Measurements from ENCODE around the gene GAB2.

Gene GAB2

GRCh38 chr11:78429209-78429608 lies 11.6 kb upstream of the GAB2 start:
- Histone ChIP-seq H3K4me1 (ENCODE audit: control insufficient read depth, insufficient read depth, low read length) (no peaks in the 10 kb centered on the region), H3K36me3 (ENCODE audit: control insufficient read depth in 2 of 2, insufficient read depth in 1 of 2, low read length in 2 of 2) (no peaks in the 10 kb centered on the region), H3K9me3 (ENCODE audit: control insufficient read depth, insufficient read depth, low read depth, low read length) (no peaks in the 10 kb centered on the region), H3K4me3 (ENCODE audit: low read depth, low read length) (no peak overlapping the region), H3K27ac (ENCODE audit: extremely low read depth, low read depth, low read length) (no peak overlapping the region)
- ChIA-PET POLR2A (no interaction called here), CTCF (interaction anchor here (1.9 to 5.5 kb wide), 3 partner anchors 9 to 201 kb away, joined by 4 to 41 read pairs (median 7); partner anchors contain the start of gene GAB2)
- TF ChIP-seq ZSCAN5A (tag by site-specific recombination; IDR thresholded peaks at IDR 0.05), result no peak
- no peak for TF ChIP-seq ZNF621 (tag by site-specific recombination; IDR thresholded peaks at IDR 0.05)
- no peak for TF ChIP-seq TRIM28 (IDR thresholded peaks at IDR 0.05; ENCODE audit: borderline replicate concordance, low read length)
- TF ChIP-seq AEBP2 (tag by site-specific recombination; IDR thresholded peaks at IDR 0.05; ENCODE audit: borderline replicate concordance), result no peak
- TF ChIP-seq SCRT2 (tag by site-specific recombination; IDR thresholded peaks at IDR 0.05), result no peak
- TF ChIP-seq SETDB1 (IDR thresholded peaks at IDR 0.05; ENCODE audit: insufficient read length, low read length), result no peak
- TF ChIP-seq ZSCAN4 (tag by site-specific recombination; IDR thresholded peaks at IDR 0.05), result no peak
- TF ChIP-seq PRDM1 (tag by site-specific recombination; IDR thresholded peaks at IDR 0.05), result no peak
- TF ChIP-seq KLF9 (tag by site-specific recombination; IDR thresholded peaks at IDR 0.05; ENCODE audit: low read depth), result no peak
- no peak for TF ChIP-seq ZNF501 (tag by site-specific recombination; IDR thresholded peaks at IDR 0.05)
- no peak for TF ChIP-seq PRDM2 (tag by site-specific recombination; IDR thresholded peaks at IDR 0.05; ENCODE audit: borderline replicate concordance)
- TF ChIP-seq ZNF548 (tag by site-specific recombination; IDR thresholded peaks at IDR 0.05), result no peak
- TF ChIP-seq ZNF510 (tag by site-specific recombination; IDR thresholded peaks at IDR 0.05; ENCODE audit: insufficient replicate concordance), result no peak

GRCh38 chr11:78428773-78429172 lies 11.2 kb upstream of the GAB2 start:
- no peak overlapping the region for H3K27ac ChIP-seq (ENCODE audit: extremely low read depth, low read depth, low read length)
- POLR2A ChIA-PET, result no interaction called here
- no peak overlapping the region for H3K4me3 ChIP-seq (ENCODE audit: low read depth, low read length)
- CTCF ChIA-PET, result interaction anchor here (1.9 to 5.5 kb wide), 3 partner anchors 9 to 201 kb away, joined by 4 to 41 read pairs (median 7); partner anchors contain the start of gene GAB2
- no peaks in the 10 kb centered on the region for H3K9me3 ChIP-seq (ENCODE audit: control insufficient read depth, insufficient read depth, low read depth, low read length)
- no peaks in the 10 kb centered on the region for H3K36me3 ChIP-seq (ENCODE audit: control insufficient read depth in 2 of 2, insufficient read depth in 1 of 2, low read length in 2 of 2)
- no peaks in the 10 kb centered on the region for H3K4me1 ChIP-seq (ENCODE audit: control insufficient read depth, insufficient read depth, low read length)
- TF ChIP-seq ZNF610 (tag by site-specific recombination; IDR thresholded peaks at IDR 0.05; ENCODE audit: borderline replicate concordance), result no peak
- no peak for TF ChIP-seq ZBTB1 (tag by site-specific recombination; IDR thresholded peaks at IDR 0.05)
- no peak for TF ChIP-seq ZNF18 (tag by site-specific recombination; IDR thresholded peaks at IDR 0.05)
- TF ChIP-seq ZNF707 (tag by site-specific recombination; IDR thresholded peaks at IDR 0.05), result no peak
- TF ChIP-seq HIC1 (tag by site-specific recombination; IDR thresholded peaks at IDR 0.05), result no peak
- no peak for TF ChIP-seq YY2 (tag by site-specific recombination; IDR thresholded peaks at IDR 0.05)
- no peak for TF ChIP-seq ZSCAN18 (tag by site-specific recombination; IDR thresholded peaks at IDR 0.05)
